ENCODE measurements around the gene TRIM33. TPM values are rescaled to one million over a fixed set of nuclear protein-coding genes. Genes with fewer than 3 reads are reported as not detected.
"Not testable (repeated sequence)": the region's sequence is repeated elsewhere in the genome, so short reads cannot be mapped to it uniquely, and the experiment has no call there.

TRIM33 gene
- total and polyA plus RNA-seq, 2 experiments from 2014 or later, result 27.5 to 41.1 TPM

DNA sequence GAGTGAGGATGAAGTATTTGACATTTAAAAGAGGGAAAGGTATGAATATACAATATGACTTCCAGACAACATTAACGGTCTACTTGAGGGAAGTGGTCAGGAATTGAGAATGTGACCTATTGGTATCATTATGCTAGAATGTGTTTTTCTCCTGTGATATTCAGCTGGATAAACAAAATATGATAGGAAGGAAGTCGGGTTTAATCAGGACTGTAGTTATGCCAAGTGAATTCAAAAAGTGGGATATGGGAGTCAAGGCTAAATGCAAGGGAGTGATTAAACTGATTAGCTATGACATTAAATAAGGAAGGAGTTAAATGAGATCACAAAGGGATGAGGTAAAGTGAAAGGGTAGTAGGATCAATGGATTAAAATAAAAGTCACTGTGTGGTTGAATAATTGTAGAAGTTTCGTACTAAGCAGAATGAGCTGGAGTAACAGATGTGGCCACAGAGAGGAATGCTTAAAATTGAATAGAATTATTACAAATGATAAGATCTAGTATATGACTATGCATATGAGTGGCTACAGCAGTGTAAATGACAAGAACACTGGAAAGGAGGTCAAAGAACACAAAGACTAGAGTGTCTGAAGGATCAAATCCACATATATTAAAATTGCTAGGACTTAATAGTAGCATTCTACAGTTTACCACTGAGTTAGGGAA lies 62.5 kb downstream of the TRIM33 start:
- Histone ChIP-seq H3K4me3 (no peak overlapping the region), H3K27ac (no peak overlapping the region), H3K9me3 (ENCODE audit: low read depth) (no peaks in the 10 kb centered on the region), H3K9me2 (replicated peaks; ENCODE audit: insufficient read depth) (no peaks in the 10 kb centered on the region), H3K4me2 (no peak overlapping the region), H2AFZ (no peak overlapping the region), H3K36me3 (replicated peaks; ENCODE audit: insufficient read depth, low read depth) (no peaks in the 10 kb centered on the region), H3K27me3 (no peaks in the 10 kb centered on the region), H3K4me1 (ENCODE audit: insufficient read depth) (peaks cover 5% of the 10 kb centered on the region), H4K20me1 (ENCODE audit: insufficient read depth, poor library complexity, severe bottlenecking) (no peaks in the 10 kb centered on the region), H3K79me2 (peaks cover 36% of the 10 kb centered on the region)
- DNase-seq (ENCODE audit: low spot score), result no peak
- TF ChIP-seq, protein P1, sequence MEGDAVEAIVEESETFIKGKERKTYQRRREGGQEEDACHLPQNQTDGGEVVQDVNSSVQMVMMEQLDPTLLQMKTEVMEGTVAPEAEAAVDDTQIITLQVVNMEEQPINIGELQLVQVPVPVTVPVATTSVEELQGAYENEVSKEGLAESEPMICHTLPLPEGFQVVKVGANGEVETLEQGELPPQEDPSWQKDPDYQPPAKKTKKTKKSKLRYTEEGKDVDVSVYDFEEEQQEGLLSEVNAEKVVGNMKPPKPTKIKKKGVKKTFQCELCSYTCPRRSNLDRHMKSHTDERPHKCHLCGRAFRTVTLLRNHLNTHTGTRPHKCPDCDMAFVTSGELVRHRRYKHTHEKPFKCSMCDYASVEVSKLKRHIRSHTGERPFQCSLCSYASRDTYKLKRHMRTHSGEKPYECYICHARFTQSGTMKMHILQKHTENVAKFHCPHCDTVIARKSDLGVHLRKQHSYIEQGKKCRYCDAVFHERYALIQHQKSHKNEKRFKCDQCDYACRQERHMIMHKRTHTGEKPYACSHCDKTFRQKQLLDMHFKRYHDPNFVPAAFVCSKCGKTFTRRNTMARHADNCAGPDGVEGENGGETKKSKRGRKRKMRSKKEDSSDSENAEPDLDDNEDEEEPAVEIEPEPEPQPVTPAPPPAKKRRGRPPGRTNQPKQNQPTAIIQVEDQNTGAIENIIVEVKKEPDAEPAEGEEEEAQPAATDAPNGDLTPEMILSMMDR (IDR thresholded peaks at IDR 0.05; ENCODE audit: poor library complexity), result no peak
- no peak for TF ChIP-seq EZH2 (IDR thresholded peaks at IDR 0.05; ENCODE audit: borderline replicate concordance)
- WGBS (ENCODE audit: low lambda C conversion rate, missing lambda C conversion rate), result 94% methylated on average over 3 of the region's 3 CpGs

DNA sequence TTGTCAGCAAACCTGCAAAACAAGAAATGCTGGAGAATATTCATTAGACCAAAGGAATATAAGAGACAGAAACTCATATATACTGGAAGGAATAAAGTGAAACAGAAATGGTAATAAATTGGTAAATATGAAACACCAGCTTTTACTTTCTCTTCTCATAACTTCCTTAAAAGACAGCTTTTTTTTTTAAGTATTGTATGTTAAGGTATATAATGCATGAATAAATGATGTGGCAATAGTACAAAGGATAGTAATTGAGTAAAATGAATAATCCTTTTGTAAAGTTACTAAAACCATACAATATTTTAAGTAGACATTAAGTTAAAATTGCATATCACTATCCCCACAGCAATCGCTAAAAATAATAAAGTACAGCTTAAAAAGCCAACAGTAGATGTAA lies 64.8 kb downstream of the TRIM33 start:
- DNase-seq (ENCODE audit: low spot score), result no peak
- Histone ChIP-seq H3K9me2 (replicated peaks; ENCODE audit: insufficient read depth) (no peaks in the 10 kb centered on the region), H3K27ac (no peak overlapping the region), H3K36me3 (replicated peaks; ENCODE audit: insufficient read depth, low read depth) (no peaks in the 10 kb centered on the region), H2AFZ (no peak overlapping the region), H3K79me2 (peaks cover 36% of the 10 kb centered on the region), H3K9me3 (ENCODE audit: low read depth) (no peaks in the 10 kb centered on the region), H3K4me1 (ENCODE audit: insufficient read depth) (no peaks in the 10 kb centered on the region), H3K27me3 (no peaks in the 10 kb centered on the region), H3K4me3 (no peak overlapping the region), H3K4me2 (no peak overlapping the region), H4K20me1 (ENCODE audit: insufficient read depth, poor library complexity, severe bottlenecking) (no peaks in the 10 kb centered on the region)
- TF ChIP-seq, protein P1 (IDR thresholded peaks at IDR 0.05; ENCODE audit: poor library complexity), result no peak
- TF ChIP-seq EZH2phosphoT487 (IDR thresholded peaks at IDR 0.05; ENCODE audit: low read depth, severe bottlenecking, unreplicated experiment), result no peak
- TF ChIP-seq EZH2 (IDR thresholded peaks at IDR 0.05; ENCODE audit: borderline replicate concordance), result no peak
- 98% methylated on average over 1 of the region's 1 CpG for WGBS (ENCODE audit: low lambda C conversion rate, missing lambda C conversion rate)

DNA sequence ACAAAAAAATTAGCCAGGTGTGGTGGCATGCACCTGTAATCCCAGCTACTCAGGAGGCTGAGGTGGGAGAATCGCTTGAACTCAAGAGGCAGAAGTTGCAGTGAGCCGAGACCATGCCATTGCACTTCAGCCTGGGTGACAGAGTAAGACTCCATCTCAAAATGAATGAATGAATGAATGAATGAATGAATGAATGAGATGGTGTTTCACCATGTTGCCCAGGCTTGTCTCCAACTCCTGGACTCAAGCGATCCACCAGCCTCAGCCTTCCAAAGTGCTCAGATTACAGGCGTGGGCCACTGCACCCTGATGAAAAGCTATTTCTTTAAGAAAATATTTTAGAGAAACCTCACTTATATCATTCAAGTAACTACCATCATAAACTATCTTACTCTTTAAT lies 67.8 kb downstream of the TRIM33 start:
- H3K4me3 ChIP-seq; H3K36me3 ChIP-seq (replicated peaks; ENCODE audit: insufficient read depth, low read depth); H3K9me2 ChIP-seq (replicated peaks; ENCODE audit: insufficient read depth); H3K27ac ChIP-seq; H3K4me2 ChIP-seq; H3K27me3 ChIP-seq; DNase-seq (ENCODE audit: low spot score); H4K20me1 ChIP-seq (ENCODE audit: insufficient read depth, poor library complexity, severe bottlenecking); H2AFZ ChIP-seq; H3K4me1 ChIP-seq (ENCODE audit: insufficient read depth); H3K9me3 ChIP-seq (ENCODE audit: low read depth): not testable (repeated sequence)
- H3K79me2 ChIP-seq, result peaks cover 25% of the 10 kb centered on the region
- WGBS (ENCODE audit: low lambda C conversion rate, missing lambda C conversion rate), result 97% methylated on average over 4 of the region's 4 CpGs

DNA sequence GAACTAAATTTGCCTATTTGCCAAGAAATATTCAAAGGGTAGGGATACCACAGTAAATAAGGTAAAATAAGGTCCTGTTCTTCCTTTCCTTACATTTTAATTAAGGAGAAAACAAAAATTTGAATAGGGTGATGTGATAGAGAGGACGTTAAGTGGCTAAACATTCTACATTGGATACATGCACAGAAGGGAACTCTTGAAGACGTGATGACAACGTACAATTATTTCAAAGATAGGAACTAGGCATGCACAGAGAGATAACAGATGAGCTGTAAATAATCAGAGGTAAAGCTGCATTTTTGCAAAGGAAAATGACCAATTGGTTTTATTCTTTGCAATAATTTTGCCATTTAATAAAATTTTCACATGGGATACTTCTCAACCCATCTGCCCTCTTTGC lies 69.7 kb downstream of the TRIM33 start:
- H3K9me3 ChIP-seq (ENCODE audit: low read depth), result no peaks in the 10 kb centered on the region
- H3K79me2 ChIP-seq, result peaks cover 24% of the 10 kb centered on the region
- H3K27me3 ChIP-seq, result no peaks in the 10 kb centered on the region
- no peak overlapping the region for H3K27ac ChIP-seq
- DNase-seq (ENCODE audit: low spot score), result no peak
- H3K36me3 ChIP-seq (replicated peaks; ENCODE audit: insufficient read depth, low read depth), result no peaks in the 10 kb centered on the region
- no peak overlapping the region for H3K4me2 ChIP-seq
- 100% methylated on average over 3 of the region's 3 CpGs for whole genome bisulfite sequencing (ENCODE audit: low lambda C conversion rate, missing lambda C conversion rate)
- no peaks in the 10 kb centered on the region for H3K4me1 ChIP-seq (ENCODE audit: insufficient read depth)
- H3K9me2 ChIP-seq (replicated peaks; ENCODE audit: insufficient read depth), result no peaks in the 10 kb centered on the region
- H3K4me3 ChIP-seq, result no peak overlapping the region
- H2AFZ ChIP-seq, result no peak overlapping the region
- H4K20me1 ChIP-seq (ENCODE audit: insufficient read depth, poor library complexity, severe bottlenecking), result no peaks in the 10 kb centered on the region
- TF ChIP-seq EZH2 (IDR thresholded peaks at IDR 0.05; ENCODE audit: borderline replicate concordance), result no peak
